SK-N-SH (cell line): Measurements from ENCODE around the gene SPSB1. TPM values are rescaled to one million over a fixed set of nuclear protein-coding genes. Genes with fewer than 3 reads are reported as not detected.

Experiments
- CTCF ChIA-PET: fragments of 300-600, 350-600 bp; formaldehyde crosslinking; extraction: SDS; loops from one replicate; lab custom pipeline; 2021; lab: Yijun Ruan, JAX
- POLR2A ChIA-PET: fragments of 350-600 bp; sonication (Branson Sonifier 250); formaldehyde crosslinking; extraction: SDS; loops from one replicate; lab custom pipeline; 2020; ENCODE audit warnings: antibody characterized with exemption, inconsistent platforms; lab: Yijun Ruan, JAX
- DNase-seq: peaks from one replicate; pipeline ENCODE4 v3.0.0; 2012
- H2AFZ ChIP-seq: fragments of 200-600 bp; sonication (generic); 2 replicates; pipeline ENCODE4 v1.8.1; 2016; ENCODE audit warnings: antibody characterized with exemption, mild to moderate bottlenecking, low read depth
- H3F3A ChIP-seq: fragments of 200-600 bp; sonication (generic); replicated peaks from 2 replicates; pipeline ENCODE3; 2016; ENCODE audit warnings: antibody characterized with exemption, mild to moderate bottlenecking; ENCODE audit not compliant: insufficient read depth
- H3K27ac ChIP-seq, 2 experiments: fragments of 200-500 bp in 1 of 2; fragments of 200-600 bp in 1 of 2; sonication (Bioruptor generic) in 1 of 2; sonication (generic), shearing (Covaris generic) in 1 of 2; 2 replicates each; pipeline versions ENCODE4 v1.5.1 to v1.6.1; 2014 to 2016; ENCODE audit warnings: low read depth in 2 of 2, inconsistent platforms in 1 of 2, low read length in 1 of 2, mild to moderate bottlenecking in 1 of 2, mixed read lengths in 1 of 2
- H3K27me3 ChIP-seq: fragments of 200-600 bp; sonication (generic), shearing (Covaris generic); 2 replicates; pipeline ENCODE4 v1.6.1; 2016; ENCODE audit warnings: mixed run types; ENCODE audit not compliant: insufficient read depth
- H3K36me3 ChIP-seq, 2 experiments: fragments of 200-500 bp in 1 of 2; fragments of 200-600 bp in 1 of 2; sonication (Bioruptor generic) in 1 of 2; sonication (generic) in 1 of 2; replicated peaks in 1 of 2; 2 replicates each; pipeline versions ENCODE3 to v1.5.1; 2014 to 2016; ENCODE audit warnings: low read length in 1 of 2, mild to moderate bottlenecking in 1 of 2; ENCODE audit not compliant: insufficient read depth in 2 of 2, control insufficient read depth in 1 of 2
- H3K4me1 ChIP-seq, 2 experiments: fragments of 200-500 bp in 1 of 2; fragments of 200-600 bp in 1 of 2; sonication (Bioruptor generic) in 1 of 2; sonication (generic), shearing (Covaris generic) in 1 of 2; 2 replicates each; pipeline versions ENCODE4 v1.5.1 to v1.6.1; 2014 to 2016; ENCODE audit warnings: low read depth in 1 of 2, low read length in 1 of 2, mixed run types in 1 of 2; ENCODE audit not compliant: insufficient read depth in 2 of 2, control insufficient read depth in 1 of 2
- H3K4me2 ChIP-seq: fragments of 200-600 bp; sonication (generic), shearing (Covaris generic); 2 replicates; pipeline ENCODE4 v1.6.1; 2017; ENCODE audit warnings: mixed run types
- H3K4me3 ChIP-seq, 2 experiments: fragments of 200-500 bp in 1 of 2; fragments of 200-600 bp in 1 of 2; sonication (Bioruptor generic) in 1 of 2; sonication (generic), shearing (Covaris generic) in 1 of 2; 2 replicates each; pipeline versions ENCODE4 v1.5.1 to v1.8.1; 2014 to 2016; ENCODE audit warnings: low read depth in 2 of 2, inconsistent platforms in 1 of 2, low read length in 1 of 2, mild to moderate bottlenecking in 1 of 2, mixed read lengths in 1 of 2, moderate library complexity in 1 of 2
- H3K79me2 ChIP-seq: fragments of 200-600 bp; sonication (generic); 2 replicates; pipeline ENCODE4 v1.8.1; 2017; ENCODE audit warnings: mild to moderate bottlenecking; ENCODE audit not compliant: insufficient read depth
- H3K9ac ChIP-seq: fragments of 200-600 bp; sonication (generic); 2 replicates; pipeline ENCODE4 v1.6.1; 2017; ENCODE audit warnings: mixed run types
- H3K9me2 ChIP-seq: fragments of 200-600 bp; sonication (generic); 2 replicates; pipeline ENCODE4 v1.6.1; 2017; ENCODE audit warnings: mixed run types
- H3K9me3 ChIP-seq: fragments of 200-600 bp; sonication (generic); 2 replicates; pipeline ENCODE4 v1.6.1; 2017; ENCODE audit warnings: mixed run types, mild to moderate bottlenecking, moderate library complexity
- H4K20me1 ChIP-seq: fragments of 200-600 bp; sonication (generic); 2 replicates; pipeline ENCODE4 v1.6.1; 2017; ENCODE audit warnings: mild to moderate bottlenecking, mixed run types; ENCODE audit not compliant: insufficient read depth
- CHD2 ChIP-seq: fragments of 150-350 bp; IDR thresholded peaks from 2 replicates; pipeline ENCODE4 v1.6.1; 2018; ENCODE audit warnings: low read length; ENCODE audit not compliant: partially characterized antibody
- EZH2phosphoT487 ChIP-seq: fragments of 200-600 bp; sonication (generic); IDR thresholded peaks from 2 replicates; pipeline ENCODE4 v1.6.1; 2017; ENCODE audit warnings: low read depth, mixed run types, mild to moderate bottlenecking, antibody characterized with exemption, moderate library complexity, borderline replicate concordance
- FOSL2 ChIP-seq: IDR thresholded peaks from 2 replicates; pipeline ENCODE4 v1.4.0; 2012; ENCODE audit warnings: low read depth, mild to moderate bottlenecking, moderate library complexity, borderline replicate concordance
- GATA2 ChIP-seq: sonication (generic); formaldehyde crosslinking; IDR thresholded peaks from 2 replicates; pipeline ENCODE4 v1.5.0; 2020; ENCODE audit warnings: mild to moderate bottlenecking, missing genetic modification reagents
- JUND ChIP-seq: IDR thresholded peaks from 2 replicates; pipeline ENCODE4 v1.4.0; 2012
- MXI1 ChIP-seq: IDR thresholded peaks from 2 replicates; pipeline ENCODE4 v1.6.1; 2012; ENCODE audit warnings: mild to moderate bottlenecking, low read depth, low read length, improper control_type of control experiment
- RCOR1 ChIP-seq: fragments of 150-350 bp; IDR thresholded peaks from 2 replicates; pipeline ENCODE4 v1.6.1; 2017; ENCODE audit warnings: antibody characterized with exemption, low read length
- SIN3A ChIP-seq: IDR thresholded peaks from 2 replicates; pipeline ENCODE4 v1.6.1; 2012; ENCODE audit warnings: low read depth, mild to moderate bottlenecking, low read length, moderate library complexity, borderline replicate concordance
- SMC3 ChIP-seq: IDR thresholded peaks from 2 replicates; pipeline ENCODE4 v1.6.1; 2012; ENCODE audit warnings: low read depth, low read length, improper control_type of control experiment
- TAF1 ChIP-seq: IDR thresholded peaks from 2 replicates; pipeline ENCODE4 v1.6.1; 2012; ENCODE audit warnings: low read depth, mild to moderate bottlenecking, low read length, moderate library complexity, borderline replicate concordance
- TEAD4 ChIP-seq: IDR thresholded peaks from 2 replicates; pipeline ENCODE4 v1.4.0; 2012; ENCODE audit warnings: mild to moderate bottlenecking, borderline replicate concordance; ENCODE audit not compliant: insufficient read depth
- WGBS: methylation state at CpG from one replicate; pipeline ENCODE4 v1.1.6; 2017; ENCODE audit warnings: low lambda C conversion rate; 5-methylcytosine and 5-hydroxymethylcytosine counted together
- polyA plus RNA-seq, 3 experiments: library from polyadenylated mRNA; depleted of rRNA; stranded (reverse); fragments of >200 nt; gene quantifications; 2 replicates each; pipeline ENCODE4 v1.2.3, GENCODE V29; 2012
- TF ChIP-seq, protein P1 (sequence below): IDR thresholded peaks from 2 replicates; pipeline ENCODE4 v1.6.1; 2012; ENCODE audit warnings: mild to moderate bottlenecking, low read depth, low read length, moderate library complexity
- TF ChIP-seq, protein P2 (sequence below): IDR thresholded peaks from 2 replicates; pipeline ENCODE4 v1.4.0; 2012; ENCODE audit warnings: low read depth, borderline replicate concordance
- TF ChIP-seq, protein P3 (sequence below): fragments of 150-350 bp; IDR thresholded peaks from 2 replicates; pipeline ENCODE4 v1.6.1; 2016; ENCODE audit warnings: mild to moderate bottlenecking, low read depth, low read length
- TF ChIP-seq, protein P4 (sequence below): IDR thresholded peaks from 2 replicates; pipeline ENCODE4; 2012
- TF ChIP-seq, protein P5 (sequence below): IDR thresholded peaks from 2 replicates; pipeline ENCODE4 v1.4.0; 2012; ENCODE audit warnings: low read depth, borderline replicate concordance
- TF ChIP-seq, protein P6 (sequence below): fragments of 150-350 bp; IDR thresholded peaks from 2 replicates; pipeline ENCODE4 v1.6.1; 2017; ENCODE audit warnings: antibody characterized with exemption, low read length, low read depth, borderline replicate concordance

SPSB1 gene
- polyA plus RNA-seq, 1 of the 3 experiments (the other 2 are of a cell fraction), result 9.2 TPM

DNA sequence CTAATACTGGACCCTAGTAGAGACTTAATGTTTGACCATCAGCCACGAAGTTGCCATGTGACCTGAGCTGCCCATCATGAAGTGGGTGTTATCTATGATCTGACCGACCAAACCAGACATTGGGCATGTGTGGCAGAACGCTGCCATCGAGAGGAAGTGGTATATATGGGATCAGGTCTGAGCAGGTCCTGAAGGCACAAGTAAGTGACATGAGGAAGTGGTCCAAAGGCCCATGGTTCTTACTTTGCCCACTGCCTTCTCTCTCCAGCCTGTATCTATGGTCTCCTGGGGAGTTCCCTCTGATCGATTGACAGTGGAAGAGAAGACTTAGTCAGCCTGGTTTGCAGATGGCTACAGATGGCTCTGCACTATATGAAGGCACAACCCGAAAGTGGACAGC, 7.9 kb downstream of the SPSB1 start:
- Histone ChIP-seq H3K27ac (no peak overlapping the region), H3K27me3 (no peaks in the 10 kb centered on the region), H3K4me3 (no peak overlapping the region), H3K9me3 (no peaks in the 10 kb centered on the region), H4K20me1 (peaks cover 21% of the 10 kb centered on the region), H3K9ac (no peak overlapping the region), H3K9me2 (no peaks in the 10 kb centered on the region), H3F3A (peaks cover 17% of the 10 kb centered on the region), H3K36me3 (no peaks in the 10 kb centered on the region), H3K4me2 (no peak overlapping the region), H3K4me1 (peaks cover 4 to 7% of the 10 kb centered on the region in 2 experiments), H3K79me2 (peaks cover 73% of the 10 kb centered on the region), H2AFZ (no peak overlapping the region)
- 67% methylated on average over 1 of the region's 6 CpGs for WGBS
- CTCF ChIA-PET, result interaction anchor here (0.8 to 1.4 kb wide), 2 partner anchors 34 to 195 kb away, joined by 3 to 5 read pairs; no protein-coding TSS in a partner anchor
- TF ChIP-seq, protein P1, sequence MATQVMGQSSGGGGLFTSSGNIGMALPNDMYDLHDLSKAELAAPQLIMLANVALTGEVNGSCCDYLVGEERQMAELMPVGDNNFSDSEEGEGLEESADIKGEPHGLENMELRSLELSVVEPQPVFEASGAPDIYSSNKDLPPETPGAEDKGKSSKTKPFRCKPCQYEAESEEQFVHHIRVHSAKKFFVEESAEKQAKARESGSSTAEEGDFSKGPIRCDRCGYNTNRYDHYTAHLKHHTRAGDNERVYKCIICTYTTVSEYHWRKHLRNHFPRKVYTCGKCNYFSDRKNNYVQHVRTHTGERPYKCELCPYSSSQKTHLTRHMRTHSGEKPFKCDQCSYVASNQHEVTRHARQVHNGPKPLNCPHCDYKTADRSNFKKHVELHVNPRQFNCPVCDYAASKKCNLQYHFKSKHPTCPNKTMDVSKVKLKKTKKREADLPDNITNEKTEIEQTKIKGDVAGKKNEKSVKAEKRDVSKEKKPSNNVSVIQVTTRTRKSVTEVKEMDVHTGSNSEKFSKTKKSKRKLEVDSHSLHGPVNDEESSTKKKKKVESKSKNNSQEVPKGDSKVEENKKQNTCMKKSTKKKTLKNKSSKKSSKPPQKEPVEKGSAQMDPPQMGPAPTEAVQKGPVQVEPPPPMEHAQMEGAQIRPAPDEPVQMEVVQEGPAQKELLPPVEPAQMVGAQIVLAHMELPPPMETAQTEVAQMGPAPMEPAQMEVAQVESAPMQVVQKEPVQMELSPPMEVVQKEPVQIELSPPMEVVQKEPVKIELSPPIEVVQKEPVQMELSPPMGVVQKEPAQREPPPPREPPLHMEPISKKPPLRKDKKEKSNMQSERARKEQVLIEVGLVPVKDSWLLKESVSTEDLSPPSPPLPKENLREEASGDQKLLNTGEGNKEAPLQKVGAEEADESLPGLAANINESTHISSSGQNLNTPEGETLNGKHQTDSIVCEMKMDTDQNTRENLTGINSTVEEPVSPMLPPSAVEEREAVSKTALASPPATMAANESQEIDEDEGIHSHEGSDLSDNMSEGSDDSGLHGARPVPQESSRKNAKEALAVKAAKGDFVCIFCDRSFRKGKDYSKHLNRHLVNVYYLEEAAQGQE, result no peak
- TF ChIP-seq, protein P2, sequence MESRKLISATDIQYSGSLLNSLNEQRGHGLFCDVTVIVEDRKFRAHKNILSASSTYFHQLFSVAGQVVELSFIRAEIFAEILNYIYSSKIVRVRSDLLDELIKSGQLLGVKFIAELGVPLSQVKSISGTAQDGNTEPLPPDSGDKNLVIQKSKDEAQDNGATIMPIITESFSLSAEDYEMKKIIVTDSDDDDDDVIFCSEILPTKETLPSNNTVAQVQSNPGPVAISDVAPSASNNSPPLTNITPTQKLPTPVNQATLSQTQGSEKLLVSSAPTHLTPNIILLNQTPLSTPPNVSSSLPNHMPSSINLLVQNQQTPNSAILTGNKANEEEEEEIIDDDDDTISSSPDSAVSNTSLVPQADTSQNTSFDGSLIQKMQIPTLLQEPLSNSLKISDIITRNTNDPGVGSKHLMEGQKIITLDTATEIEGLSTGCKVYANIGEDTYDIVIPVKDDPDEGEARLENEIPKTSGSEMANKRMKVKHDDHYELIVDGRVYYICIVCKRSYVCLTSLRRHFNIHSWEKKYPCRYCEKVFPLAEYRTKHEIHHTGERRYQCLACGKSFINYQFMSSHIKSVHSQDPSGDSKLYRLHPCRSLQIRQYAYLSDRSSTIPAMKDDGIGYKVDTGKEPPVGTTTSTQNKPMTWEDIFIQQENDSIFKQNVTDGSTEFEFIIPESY, result no peak
- TF ChIP-seq, protein P3, sequence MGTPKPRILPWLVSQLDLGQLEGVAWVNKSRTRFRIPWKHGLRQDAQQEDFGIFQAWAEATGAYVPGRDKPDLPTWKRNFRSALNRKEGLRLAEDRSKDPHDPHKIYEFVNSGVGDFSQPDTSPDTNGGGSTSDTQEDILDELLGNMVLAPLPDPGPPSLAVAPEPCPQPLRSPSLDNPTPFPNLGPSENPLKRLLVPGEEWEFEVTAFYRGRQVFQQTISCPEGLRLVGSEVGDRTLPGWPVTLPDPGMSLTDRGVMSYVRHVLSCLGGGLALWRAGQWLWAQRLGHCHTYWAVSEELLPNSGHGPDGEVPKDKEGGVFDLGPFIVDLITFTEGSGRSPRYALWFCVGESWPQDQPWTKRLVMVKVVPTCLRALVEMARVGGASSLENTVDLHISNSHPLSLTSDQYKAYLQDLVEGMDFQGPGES, result no peak
- TF ChIP-seq, protein P4, sequence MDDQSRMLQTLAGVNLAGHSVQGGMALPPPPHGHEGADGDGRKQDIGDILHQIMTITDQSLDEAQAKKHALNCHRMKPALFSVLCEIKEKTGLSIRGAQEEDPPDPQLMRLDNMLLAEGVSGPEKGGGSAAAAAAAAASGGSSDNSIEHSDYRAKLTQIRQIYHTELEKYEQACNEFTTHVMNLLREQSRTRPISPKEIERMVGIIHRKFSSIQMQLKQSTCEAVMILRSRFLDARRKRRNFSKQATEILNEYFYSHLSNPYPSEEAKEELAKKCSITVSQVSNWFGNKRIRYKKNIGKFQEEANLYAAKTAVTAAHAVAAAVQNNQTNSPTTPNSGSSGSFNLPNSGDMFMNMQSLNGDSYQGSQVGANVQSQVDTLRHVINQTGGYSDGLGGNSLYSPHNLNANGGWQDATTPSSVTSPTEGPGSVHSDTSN, result no peak
- TF ChIP-seq TAF1, result no peak
- TF ChIP-seq, protein P5, sequence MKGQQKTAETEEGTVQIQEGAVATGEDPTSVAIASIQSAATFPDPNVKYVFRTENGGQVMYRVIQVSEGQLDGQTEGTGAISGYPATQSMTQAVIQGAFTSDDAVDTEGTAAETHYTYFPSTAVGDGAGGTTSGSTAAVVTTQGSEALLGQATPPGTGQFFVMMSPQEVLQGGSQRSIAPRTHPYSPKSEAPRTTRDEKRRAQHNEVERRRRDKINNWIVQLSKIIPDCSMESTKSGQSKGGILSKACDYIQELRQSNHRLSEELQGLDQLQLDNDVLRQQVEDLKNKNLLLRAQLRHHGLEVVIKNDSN, result no peak
- no peak for TF ChIP-seq TEAD4
- TF ChIP-seq CHD2, result no peak
- TF ChIP-seq FOSL2, result no peak
- no peak for TF ChIP-seq RCOR1
- TF ChIP-seq JUND, result no peak
- TF ChIP-seq EZH2phosphoT487, result no peak
- no peak for TF ChIP-seq MXI1
- no peak for TF ChIP-seq GATA2 (CRISPR knock-in tag)
- TF ChIP-seq SIN3A, result no peak
- TF ChIP-seq, protein P6, sequence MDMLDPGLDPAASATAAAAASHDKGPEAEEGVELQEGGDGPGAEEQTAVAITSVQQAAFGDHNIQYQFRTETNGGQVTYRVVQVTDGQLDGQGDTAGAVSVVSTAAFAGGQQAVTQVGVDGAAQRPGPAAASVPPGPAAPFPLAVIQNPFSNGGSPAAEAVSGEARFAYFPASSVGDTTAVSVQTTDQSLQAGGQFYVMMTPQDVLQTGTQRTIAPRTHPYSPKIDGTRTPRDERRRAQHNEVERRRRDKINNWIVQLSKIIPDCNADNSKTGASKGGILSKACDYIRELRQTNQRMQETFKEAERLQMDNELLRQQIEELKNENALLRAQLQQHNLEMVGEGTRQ, result no peak
- no peak for TF ChIP-seq SMC3
- DNase-seq, result no peak
- POLR2A ChIA-PET, result no interaction called here
